NOMO-1 treated with DMSO at 0.1 percent for 48 hours (cell line): ENCODE data around the gene CYP11A1.

Source experiments
- DNase-seq: peaks from one replicate; lab custom pipeline; 2025; ENCODE audit not compliant: unreplicated experiment; lab: John Stamatoyannopoulos, UW

Gene CYP11A1

DNA sequence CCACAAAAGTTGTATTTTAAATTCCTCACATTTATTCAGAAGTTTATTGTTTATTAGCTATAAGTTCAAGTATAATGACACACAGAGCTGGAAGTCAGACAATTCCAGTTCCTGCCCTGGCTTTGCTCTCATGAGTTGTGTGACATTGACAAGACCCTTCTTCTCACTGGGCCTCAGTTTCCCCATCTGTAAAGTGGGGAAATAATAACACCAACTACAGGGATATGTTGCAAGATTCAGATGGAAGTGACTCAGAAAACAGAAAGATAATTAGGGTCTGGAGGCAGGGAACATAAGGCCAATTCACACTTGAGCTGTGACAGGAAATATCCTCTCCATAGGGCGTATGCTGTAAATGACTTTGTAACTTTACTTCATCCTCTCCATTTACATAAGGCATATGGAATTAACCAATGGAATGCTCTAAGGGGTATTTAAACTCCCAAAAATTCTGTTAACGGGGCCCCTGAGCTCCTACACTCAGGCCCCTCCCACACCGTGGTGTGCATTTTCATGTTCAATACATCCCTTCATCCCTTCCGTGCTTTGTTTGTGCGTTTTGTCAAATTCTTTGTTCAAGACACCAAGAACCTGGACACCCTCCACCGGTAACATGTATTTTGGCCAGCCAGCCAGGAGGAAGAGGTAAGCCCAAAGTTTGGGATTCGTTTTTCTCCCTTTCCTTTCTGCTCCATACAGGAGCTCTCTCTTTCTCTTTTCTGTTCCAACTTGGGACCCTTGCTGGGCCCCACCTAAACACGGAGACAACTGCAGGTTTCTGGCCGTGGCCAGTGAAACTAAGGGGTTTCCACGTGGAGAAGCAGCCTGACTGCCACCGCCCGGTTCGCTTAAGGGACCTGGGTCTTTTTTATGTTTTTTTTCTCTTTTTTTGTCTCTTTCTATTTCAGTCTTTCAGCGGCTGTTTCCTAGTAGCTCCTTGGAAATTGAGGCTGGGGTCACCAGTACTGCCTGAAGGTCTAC is 16.9 kb downstream of the CYP11A1 start:
- DNase-seq = peak; percentile 18

DNA sequence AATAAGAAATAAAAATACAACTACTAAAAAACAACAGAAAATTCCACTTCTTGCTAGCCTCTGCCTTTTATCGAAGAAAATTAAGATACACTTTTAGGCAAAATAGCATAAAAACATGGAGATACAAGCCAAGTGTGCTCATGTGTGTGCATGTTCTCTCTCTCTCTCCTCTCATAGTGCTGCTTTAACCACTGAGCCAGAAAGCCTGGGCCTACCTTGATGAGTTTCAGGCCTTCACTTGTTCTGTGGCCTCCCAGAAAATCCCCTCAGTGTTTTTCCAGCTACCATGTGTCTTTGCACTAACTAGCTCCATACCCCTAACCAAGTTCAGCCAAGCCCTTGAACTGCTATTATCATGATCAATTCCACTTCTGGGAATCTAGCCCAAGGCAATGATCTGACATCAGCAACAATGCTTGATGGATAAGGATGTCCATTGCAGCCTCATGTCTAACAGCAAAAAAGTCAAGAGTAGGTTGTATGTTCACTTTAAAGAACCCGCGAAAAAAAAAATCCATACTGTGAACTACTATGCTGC is 18.1 kb downstream of the CYP11A1 start:
- no peak for DNase-seq

DNA sequence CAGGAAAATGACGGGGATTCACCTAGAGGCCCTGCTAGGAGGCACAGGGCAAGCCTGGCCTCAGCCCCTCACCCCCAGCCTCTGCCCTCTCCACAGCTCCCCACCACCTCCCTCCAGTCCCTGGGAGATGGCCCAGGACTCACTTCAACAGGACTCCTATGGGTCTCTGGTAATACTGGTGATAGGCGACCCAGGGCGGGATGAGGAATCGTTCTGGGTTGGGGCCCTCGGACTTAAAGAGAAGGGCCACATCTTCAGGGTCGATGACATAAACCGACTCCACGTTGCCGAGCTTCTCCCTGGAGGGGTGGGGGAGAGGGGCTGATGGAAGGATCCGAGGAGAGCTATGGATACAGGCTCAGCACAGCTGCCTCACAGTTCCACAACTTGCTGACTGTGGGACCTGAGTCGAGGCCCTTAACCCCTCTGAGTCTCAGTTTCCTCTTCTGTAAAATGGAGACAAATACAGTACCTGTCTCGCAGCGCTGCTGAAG is 19.6 kb downstream of the CYP11A1 start:
- DNase-seq = no peak

DNA sequence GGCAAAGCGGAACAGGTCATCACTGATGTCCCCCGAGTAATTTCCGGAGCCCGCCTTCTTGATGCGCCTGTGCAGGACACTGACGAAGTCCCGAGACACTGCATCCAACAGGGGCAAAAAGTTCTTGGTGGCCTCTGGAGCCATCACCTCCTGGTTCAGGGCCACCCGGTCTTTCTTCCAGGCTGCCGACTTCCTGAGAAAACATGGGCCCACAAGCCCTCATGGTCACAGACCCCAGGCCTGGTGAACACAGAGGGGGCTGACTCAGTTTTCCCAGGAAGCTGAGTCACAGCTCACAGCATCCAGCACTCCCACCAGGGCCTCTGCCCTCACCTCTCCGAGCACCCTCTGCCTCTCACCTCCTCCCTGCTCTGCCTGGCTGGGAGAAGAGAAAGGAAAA is 22.4 kb downstream of the CYP11A1 start:
- DNase-seq = no peak

DNA sequence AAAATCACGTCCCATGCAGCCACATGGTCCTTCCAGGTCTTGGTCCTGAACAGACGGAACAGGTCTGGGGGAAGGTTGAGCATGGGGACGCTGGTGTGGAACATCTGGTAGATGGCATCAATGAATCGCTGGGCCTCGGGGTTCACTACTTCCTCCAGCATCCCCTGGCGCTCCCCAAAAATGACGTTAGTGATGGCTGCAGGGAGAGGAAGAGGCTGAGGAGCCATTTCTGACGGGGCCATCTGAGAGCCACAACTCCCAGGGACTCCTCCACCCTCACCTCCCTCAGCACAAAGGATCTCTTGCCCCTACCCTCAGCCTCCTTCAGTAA is 23.7 kb downstream of the CYP11A1 start:
- no peak for DNase-seq

DNA sequence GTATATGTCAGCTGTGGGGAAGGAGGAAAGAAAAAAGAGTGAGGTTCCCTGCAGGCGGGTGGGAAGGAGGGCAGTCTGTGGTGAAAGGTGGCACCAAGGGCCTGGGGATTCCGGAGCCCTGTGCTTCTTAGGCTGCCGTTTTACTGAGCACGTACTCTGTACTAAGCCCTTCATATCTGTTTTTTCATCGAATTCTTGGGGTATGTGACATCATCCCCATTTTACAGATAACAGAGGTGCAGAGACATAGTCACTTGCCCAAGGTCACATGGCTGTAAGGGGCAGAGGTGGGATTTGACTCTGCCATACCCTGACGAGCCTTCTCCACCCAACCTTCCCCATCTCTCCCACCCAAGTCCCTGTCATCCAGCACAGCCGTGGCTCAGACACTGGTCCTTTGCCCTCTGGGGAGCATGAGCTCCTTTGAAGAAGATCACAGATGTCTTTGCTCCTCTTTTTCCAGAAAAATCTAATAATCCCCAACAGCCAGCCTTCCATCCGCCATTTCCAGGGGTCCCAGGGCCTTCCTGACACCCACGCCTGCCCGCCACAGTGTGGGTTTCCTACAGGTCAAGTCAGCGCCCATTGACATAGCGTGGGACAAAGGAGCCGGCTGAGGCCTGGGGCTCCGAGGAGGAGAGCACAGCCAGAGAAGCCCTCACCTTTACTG is 24.2 kb downstream of the CYP11A1 start:
- no peak for DNase-seq

DNA sequence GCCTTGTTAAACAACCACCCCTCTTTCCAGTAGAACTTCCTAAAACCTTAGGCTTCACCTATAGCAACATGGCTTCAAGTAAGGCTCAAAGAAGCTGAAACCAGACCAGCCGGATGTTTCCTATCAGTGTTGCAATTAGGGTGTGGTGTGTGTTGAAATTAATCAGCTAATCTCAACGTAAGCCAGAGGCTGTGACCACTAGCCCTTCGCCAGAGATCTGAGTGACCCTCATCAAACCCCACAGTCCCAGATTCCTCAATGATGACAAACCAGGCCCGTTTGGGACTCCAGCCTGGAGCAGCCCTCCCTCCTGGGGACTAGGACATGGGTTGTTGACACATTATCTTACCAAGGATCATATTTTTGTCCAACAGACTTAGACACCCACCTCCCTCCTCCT is 27.3 kb downstream of the CYP11A1 start:
- DNase-seq = peak; percentile 59

DNA sequence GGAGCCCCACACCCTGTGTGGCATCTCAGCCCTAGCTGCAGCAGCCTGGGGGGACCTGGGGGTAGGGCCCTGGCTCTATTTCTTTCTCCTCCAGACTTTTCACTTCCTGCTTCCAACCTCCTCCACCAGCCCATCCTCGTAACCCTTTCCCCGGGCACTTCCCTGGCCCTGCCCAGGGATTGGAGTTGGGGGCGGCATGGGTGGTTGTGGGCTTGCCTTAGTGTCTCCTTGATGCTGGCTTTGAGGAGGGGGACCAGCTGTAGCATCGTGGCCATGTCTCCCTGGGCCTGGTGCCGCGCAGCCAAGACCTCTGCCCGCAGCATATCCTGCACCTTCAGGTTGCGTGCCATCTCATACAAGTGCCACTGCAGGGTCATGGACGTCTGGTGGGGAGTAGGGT is 28.1 kb downstream of the CYP11A1 start:
- DNase-seq = no peak

- no peak for DNase-seq
Observed at GRCh38 chr15:74338676-74339075, 28.8 kb downstream of the CYP11A1 start.

DNA sequence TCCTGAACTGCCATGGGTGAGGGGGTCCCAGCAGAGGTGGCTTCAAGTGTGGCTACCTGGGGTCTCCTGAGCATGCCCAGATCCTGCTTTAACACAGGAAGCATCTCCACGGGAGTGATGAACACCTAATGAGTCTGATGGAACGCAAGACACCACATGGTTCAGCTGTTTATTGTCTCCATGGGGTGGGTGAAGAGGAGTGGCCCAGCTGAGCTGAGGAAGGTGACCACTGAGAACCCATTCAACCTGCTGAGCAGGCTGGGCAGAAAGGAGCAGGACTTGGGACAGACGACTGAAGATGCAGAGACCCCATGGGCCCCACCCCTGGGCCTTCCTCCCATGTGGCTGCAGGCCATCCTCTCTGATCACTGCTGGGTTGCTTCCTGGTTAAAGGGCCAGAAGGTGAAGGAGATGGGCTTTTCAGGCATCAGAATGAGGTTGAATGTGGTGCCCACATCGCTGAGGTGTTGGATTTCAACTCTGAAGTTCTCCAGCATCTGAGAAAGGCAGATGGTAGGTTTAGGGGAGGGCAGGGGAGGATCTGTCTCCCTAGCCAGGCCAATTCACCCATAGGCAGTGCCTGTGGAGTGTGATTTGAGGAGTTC is 29.7 kb downstream of the CYP11A1 start:
- DNase-seq = no peak

- DNase-seq = no peak
Observed at GRCh38 chr15:74337146-74337545, 30.3 kb downstream of the CYP11A1 start.

- no peak for DNase-seq
Observed at GRCh38 chr15:74336061-74337005, 31.1 kb downstream of the CYP11A1 start.

DNA sequence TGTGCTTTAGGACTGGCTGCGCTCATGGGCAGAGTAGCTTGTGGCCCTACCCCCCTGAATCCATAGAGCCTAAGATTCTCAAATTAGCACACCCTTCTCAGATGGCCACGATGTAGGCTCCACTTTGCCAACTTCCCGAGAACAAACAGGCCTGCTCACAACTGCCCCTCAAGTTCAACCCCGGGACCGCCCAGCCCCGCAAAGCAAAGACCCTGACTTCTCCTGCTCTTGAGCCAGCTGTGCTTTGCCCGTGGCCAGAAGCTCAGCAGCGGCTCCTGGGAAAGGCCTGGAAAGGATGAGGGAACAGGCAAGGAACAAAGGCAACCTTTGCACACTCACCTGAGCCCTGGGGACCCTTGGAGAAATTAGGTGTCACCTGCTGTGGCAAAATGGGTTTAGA is 32.0 kb downstream of the CYP11A1 start:
- no peak for DNase-seq

- DNase-seq = no peak
Observed at GRCh38 chr15:74334127-74334526, 33.3 kb downstream of the CYP11A1 start.

GRCh38 chr15:74333662-74334061 is 33.8 kb downstream of the CYP11A1 start:
- no peak for DNase-seq

GRCh38 chr15:74333093-74333492 is 34.4 kb downstream of the CYP11A1 start:
- no peak for DNase-seq

GRCh38 chr15:74332611-74333010 is 34.8 kb downstream of the CYP11A1 start:
- no peak for DNase-seq

DNA sequence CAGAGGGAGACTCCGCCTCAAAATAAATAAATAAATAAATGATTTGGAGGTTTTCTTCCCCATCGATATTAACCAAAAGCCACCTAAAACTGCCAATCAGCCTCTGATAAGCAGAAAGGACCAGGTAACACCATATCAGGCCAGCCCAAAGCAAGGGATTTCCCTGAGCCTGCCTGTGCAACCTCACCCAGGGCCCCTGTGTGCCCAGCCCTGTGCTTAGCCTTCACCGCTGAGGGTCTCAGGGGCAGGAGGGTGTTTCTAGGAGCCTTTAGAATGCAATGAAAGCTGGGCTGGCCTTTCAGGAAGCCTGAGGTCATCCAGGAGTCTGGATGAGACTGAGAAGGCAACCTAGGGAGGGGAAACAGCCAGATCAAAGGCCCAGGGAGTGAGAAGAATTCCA is 35.4 kb downstream of the CYP11A1 start:
- DNase-seq = no peak

- DNase-seq = no peak
Observed at GRCh38 chr15:74330861-74331408, 36.5 kb downstream of the CYP11A1 start.
